H4 (cell line): ENCODE measurements around the gene MINAR1. TPM values are rescaled to one million over a fixed set of nuclear protein-coding genes. Genes with fewer than 3 reads are reported as not detected.
"Not testable (repeated sequence)": the region's sequence is repeated elsewhere in the genome, so short reads cannot be mapped to it uniquely, and the experiment has no call there.

ENCODE experiments used
- DNase-seq: peaks from one replicate; pipeline ENCODE4 v3.0.0-alpha.2; 2015; ENCODE audit warnings: low spot score
- total RNA-seq: library from RNA; depleted of rRNA; stranded (reverse); fragments of >200 nt; shearing (Covaris generic); gene quantifications from 2 replicates; pipeline ENCODE4 v1.2.3, GENCODE V29; 2014; rRNA removed

MINAR1 gene
- total RNA-seq, result 0.72 and 1.3 TPM in 2 replicates

GRCh38 chr15:79431636-79432344 is at the start of gene MINAR1:
Gene MINAR1, plus strand, starts transcription at chr15:79432336. Its CDS starts 23,812 bp downstream, at chr15:79456148.
- no peak for DNase-seq

GRCh38 chr15:79394231-79394630 is 37.9 kb upstream of the MINAR1 start:
- no peak for DNase-seq

GRCh38 chr15:79396850-79397249 is 35.3 kb upstream of the MINAR1 start:
- DNase-seq, result no peak

- DNase-seq, result no peak
Measured at GRCh38 chr15:79397269-79397910, 34.7 kb upstream of the MINAR1 start.

GRCh38 chr15:79399606-79400005 is 32.5 kb upstream of the MINAR1 start:
- no peak for DNase-seq

- no peak for DNase-seq
Measured at GRCh38 chr15:79400650-79401049, 31.5 kb upstream of the MINAR1 start.

- no peak for DNase-seq
Measured at GRCh38 chr15:79401301-79401700, 30.8 kb upstream of the MINAR1 start.

- DNase-seq, result no peak
Measured at GRCh38 chr15:79402136-79402535, 30.0 kb upstream of the MINAR1 start.

- no peak for DNase-seq
Measured at GRCh38 chr15:79403501-79403900, 28.6 kb upstream of the MINAR1 start.

GRCh38 chr15:79406210-79406609 is 25.9 kb upstream of the MINAR1 start:
- no peak for DNase-seq

GRCh38 chr15:79408041-79408440 is 24.1 kb upstream of the MINAR1 start:
- DNase-seq, result no peak

GRCh38 chr15:79410237-79410636 is 21.9 kb upstream of the MINAR1 start:
- no peak for DNase-seq

- DNase-seq, result no peak
Measured at GRCh38 chr15:79412010-79412409, 20.1 kb upstream of the MINAR1 start.

- DNase-seq, result no peak
Measured at GRCh38 chr15:79412429-79412828, 19.7 kb upstream of the MINAR1 start.

- DNase-seq, result no peak
Measured at GRCh38 chr15:79416876-79417275, 15.3 kb upstream of the MINAR1 start.

- no peak for DNase-seq
Measured at GRCh38 chr15:79418693-79419279, 13.3 kb upstream of the MINAR1 start.

GRCh38 chr15:79425591-79426295 is 6.4 kb upstream of the MINAR1 start:
- no peak for DNase-seq

- not testable (repeated sequence) for DNase-seq
Measured at GRCh38 chr15:79426899-79427298, 5.2 kb upstream of the MINAR1 start.

GRCh38 chr15:79427781-79428598 is 4.1 kb upstream of the MINAR1 start:
- no peak for DNase-seq

GRCh38 chr15:79430901-79431635 is 1.1 kb upstream of the MINAR1 start:
- DNase-seq, result no peak
